Measurements from ENCODE around the gene DOHH. TPM values are rescaled to one million over a fixed set of nuclear protein-coding genes. Genes with fewer than 3 reads are reported as not detected.

Gene DOHH
- total RNA-seq, 1 donor from 2014 or later = 15.0 TPM

DNA sequence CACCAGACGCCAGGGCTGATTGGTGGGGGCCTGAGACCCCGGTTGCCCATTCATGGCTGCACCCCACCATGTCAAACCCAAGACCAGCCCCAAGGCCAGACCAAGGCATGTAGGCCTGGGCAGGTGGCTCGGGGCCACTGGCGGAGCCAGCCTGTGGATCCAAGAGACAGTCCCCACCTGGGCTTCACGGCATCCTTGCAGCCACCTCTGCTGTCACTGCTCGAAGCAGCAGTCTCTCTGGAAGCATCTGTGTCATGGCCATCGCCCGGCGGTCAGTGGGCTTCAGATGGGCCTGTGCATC, 34.7 kb upstream of the DOHH start:
- no peak overlapping the region for H3K27ac ChIP-seq
- H3K4me1 ChIP-seq = peaks cover 11% of the 10 kb centered on the region
- H3K27me3 ChIP-seq = no peaks in the 10 kb centered on the region
- H3K4me3 ChIP-seq = no peak overlapping the region
- DNase-seq (ENCODE audit: extremely low spot score in 2 of 2) = no peak
- TF ChIP-seq POLR2AphosphoS5 (IDR thresholded peaks at IDR 0.05; ENCODE audit: insufficient read depth in 1 of 2, low read depth in 1 of 2) (no peak), POLR2A (IDR thresholded peaks at IDR 0.05) (no peak)
- TF ChIP-seq, protein P1, sequence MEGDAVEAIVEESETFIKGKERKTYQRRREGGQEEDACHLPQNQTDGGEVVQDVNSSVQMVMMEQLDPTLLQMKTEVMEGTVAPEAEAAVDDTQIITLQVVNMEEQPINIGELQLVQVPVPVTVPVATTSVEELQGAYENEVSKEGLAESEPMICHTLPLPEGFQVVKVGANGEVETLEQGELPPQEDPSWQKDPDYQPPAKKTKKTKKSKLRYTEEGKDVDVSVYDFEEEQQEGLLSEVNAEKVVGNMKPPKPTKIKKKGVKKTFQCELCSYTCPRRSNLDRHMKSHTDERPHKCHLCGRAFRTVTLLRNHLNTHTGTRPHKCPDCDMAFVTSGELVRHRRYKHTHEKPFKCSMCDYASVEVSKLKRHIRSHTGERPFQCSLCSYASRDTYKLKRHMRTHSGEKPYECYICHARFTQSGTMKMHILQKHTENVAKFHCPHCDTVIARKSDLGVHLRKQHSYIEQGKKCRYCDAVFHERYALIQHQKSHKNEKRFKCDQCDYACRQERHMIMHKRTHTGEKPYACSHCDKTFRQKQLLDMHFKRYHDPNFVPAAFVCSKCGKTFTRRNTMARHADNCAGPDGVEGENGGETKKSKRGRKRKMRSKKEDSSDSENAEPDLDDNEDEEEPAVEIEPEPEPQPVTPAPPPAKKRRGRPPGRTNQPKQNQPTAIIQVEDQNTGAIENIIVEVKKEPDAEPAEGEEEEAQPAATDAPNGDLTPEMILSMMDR (IDR thresholded peaks at IDR 0.05) = no peak
- no peaks in the 10 kb centered on the region for H3K9me3 ChIP-seq
- H3K36me3 ChIP-seq = peaks cover 0 to 52% of the 10 kb centered on the region in 2 donors
- intact Hi-C loops (cut with DNase I) = no loop called here

DNA sequence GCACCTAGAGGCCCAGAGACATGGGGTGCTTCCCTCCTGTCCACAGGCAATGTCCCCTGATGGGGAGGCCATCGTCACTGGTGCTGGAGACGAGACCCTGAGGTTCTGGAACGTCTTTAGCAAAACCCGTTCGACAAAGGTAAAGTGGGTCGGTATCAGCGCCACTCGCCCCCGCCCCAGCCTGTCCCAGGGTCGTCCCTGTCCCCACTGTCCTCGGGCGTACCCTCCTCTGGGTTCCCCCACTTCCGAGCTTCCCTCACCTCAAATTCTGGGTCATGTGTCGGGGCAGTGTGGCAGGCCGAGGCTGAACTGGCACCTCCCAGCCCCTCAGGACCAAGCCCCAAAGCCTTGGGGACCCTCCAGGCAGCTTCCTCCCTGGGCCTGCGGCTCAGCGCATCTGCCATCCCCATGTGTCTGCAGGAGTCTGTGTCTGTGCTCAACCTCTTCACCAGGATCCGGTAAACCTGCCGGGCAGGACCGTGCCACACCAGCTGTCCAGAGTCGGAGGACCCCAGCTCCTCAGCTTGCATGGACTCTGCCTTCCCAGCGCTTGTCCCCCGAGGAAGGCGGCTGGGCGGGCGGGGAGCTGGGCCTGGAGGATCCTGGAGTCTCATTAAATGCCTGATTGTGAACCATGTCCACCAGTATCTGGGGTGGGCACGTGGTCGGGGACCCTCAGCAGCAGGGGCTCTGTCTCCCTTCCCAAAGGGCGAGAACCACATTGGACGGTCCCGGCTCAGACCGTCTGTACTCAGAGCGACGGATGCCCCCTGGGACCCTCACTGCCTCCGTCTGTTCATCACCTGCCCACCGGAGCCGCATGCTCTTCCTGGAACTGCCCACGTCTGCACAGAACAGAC, 34.1 kb upstream of the DOHH start:
- H3K4me1 ChIP-seq = peaks cover 11% of the 10 kb centered on the region
- intact Hi-C loops (cut with DNase I) = no loop called here
- H3K9me3 ChIP-seq = no peaks in the 10 kb centered on the region
- H3K27ac ChIP-seq = no peak overlapping the region
- peaks cover 0 to 52% of the 10 kb centered on the region in 2 donors for H3K36me3 ChIP-seq
- no peak overlapping the region for H3K4me3 ChIP-seq
- DNase-seq (ENCODE audit: extremely low spot score in 2 of 2) = no peak
- no peaks in the 10 kb centered on the region for H3K27me3 ChIP-seq
- TF ChIP-seq, protein P1 (IDR thresholded peaks at IDR 0.05) = no peak
- TF ChIP-seq POLR2AphosphoS5 (IDR thresholded peaks at IDR 0.05; ENCODE audit: insufficient read depth in 1 of 2, low read depth in 1 of 2) (no peak), POLR2A (IDR thresholded peaks at IDR 0.05) (no peak)

DNA sequence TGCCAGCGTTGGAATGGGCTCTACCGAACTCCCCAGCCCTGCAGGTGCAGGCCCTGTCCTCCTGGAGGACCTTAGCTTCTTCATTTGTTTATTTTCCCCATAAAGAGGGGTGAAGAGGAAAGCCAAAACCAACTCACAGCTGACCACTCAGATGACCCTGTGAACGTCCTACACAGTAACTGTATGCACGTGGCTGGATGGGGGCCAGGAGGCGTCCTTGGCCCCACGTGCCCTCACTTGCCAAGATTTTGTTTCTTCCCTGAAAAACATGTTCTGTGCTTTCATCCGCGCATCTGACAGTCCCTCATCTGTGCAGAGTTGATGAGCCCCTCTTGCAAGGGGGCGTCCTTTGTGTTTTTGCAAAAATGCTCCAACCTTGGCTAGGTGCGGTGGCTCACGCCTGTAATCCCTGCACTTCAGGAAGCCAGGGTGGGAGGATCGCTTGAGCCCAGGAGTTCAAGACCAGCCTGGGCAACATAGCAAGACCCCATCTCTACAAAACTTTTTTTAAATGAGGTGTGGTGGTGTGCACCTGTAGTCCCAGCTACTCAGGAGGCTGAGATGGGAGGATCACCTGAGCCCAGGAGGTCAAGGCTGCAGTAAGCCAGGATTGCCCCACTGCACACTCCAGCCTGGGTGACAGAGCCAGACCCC, 33.2 kb upstream of the DOHH start:
- Histone ChIP-seq H3K4me1 (peaks cover 11% of the 10 kb centered on the region), H3K9me3 (no peaks in the 10 kb centered on the region), H3K4me3 (no peak overlapping the region), H3K27me3 (no peaks in the 10 kb centered on the region), H3K36me3 (peaks cover 0 to 52% of the 10 kb centered on the region in 2 donors), H3K27ac (no peak overlapping the region)
- intact Hi-C loops (cut with DNase I) = no loop called here
- TF ChIP-seq POLR2A (IDR thresholded peaks at IDR 0.05) = no peak
- TF ChIP-seq, protein P1 (IDR thresholded peaks at IDR 0.05) = no peak
- no peak for TF ChIP-seq POLR2AphosphoS5 (IDR thresholded peaks at IDR 0.05; ENCODE audit: insufficient read depth in 1 of 2, low read depth in 1 of 2)
- no peak for DNase-seq (ENCODE audit: extremely low spot score in 2 of 2)

DNA sequence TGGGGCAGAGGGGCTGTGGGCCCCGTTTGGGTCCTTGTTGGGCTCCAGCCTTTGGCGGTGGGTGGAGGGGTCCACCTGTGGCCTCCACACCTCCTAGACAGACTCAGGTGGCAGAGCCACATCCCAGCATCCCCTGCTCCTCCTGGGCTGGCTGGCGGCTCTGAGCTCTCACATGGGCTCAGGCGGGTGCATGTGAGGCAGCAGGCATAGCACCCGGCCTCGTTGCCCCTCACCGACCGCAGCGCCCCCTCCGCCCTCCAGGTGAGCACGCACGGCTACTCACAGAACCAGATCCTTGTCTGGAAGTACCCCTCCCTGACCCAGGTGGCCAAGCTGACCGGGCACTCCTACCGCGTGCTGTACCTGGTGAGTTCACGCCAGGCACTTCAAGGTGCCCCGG, 32.6 kb upstream of the DOHH start:
- H3K27me3 ChIP-seq = no peaks in the 10 kb centered on the region
- no peak overlapping the region for H3K4me3 ChIP-seq
- H3K4me1 ChIP-seq = peaks cover 11% of the 10 kb centered on the region
- H3K36me3 ChIP-seq = peaks cover 0 to 55% of the 10 kb centered on the region in 2 donors
- intact Hi-C loops (cut with DNase I) = no loop called here
- H3K27ac ChIP-seq = no peak overlapping the region
- H3K9me3 ChIP-seq = no peaks in the 10 kb centered on the region
- TF ChIP-seq, protein P1 (IDR thresholded peaks at IDR 0.05) = no peak
- TF ChIP-seq POLR2AphosphoS5 (IDR thresholded peaks at IDR 0.05; ENCODE audit: insufficient read depth in 1 of 2, low read depth in 1 of 2) = no peak
- no peak for DNase-seq (ENCODE audit: extremely low spot score in 2 of 2)

Measured in vagina (tissue), 2 donors.